Mucosa of descending colon (tissue), 3 donors: ENCODE results near the gene HOXC13. TPM values are rescaled to one million over a fixed set of nuclear protein-coding genes. Genes with fewer than 3 reads are reported as not detected.

Source experiments
- ATAC-seq: fragments of 200-7000 bp; cut with Tn5 transposase; one replicate; pipeline ENCODE4 v1.9.1; 2020; ENCODE audit warnings: mild to moderate bottlenecking, moderate library complexity
- DNase-seq, 3 donors: peaks; one replicate each; pipeline ENCODE4 v3.0.0-alpha.2; 2020
- H3K36me3 ChIP-seq: fragments of 200-600 bp; one replicate; pipeline ENCODE4 v1.8.0; 2021; ENCODE audit warnings: low read depth, mild to moderate bottlenecking
- H3K4me1 ChIP-seq: fragments of 200-600 bp; one replicate; pipeline ENCODE4 v1.8.0; 2021; ENCODE audit warnings: low read depth, mild to moderate bottlenecking
- H3K4me3 ChIP-seq: fragments of 200-600 bp; one replicate; pipeline ENCODE4 v1.8.0; 2021; ENCODE audit warnings: mild to moderate bottlenecking
- H3K9me3 ChIP-seq: fragments of 200-600 bp; one replicate; pipeline ENCODE4 v1.8.0; 2021; ENCODE audit warnings: mild to moderate bottlenecking
- intact Hi-C, 2 donors: fragments of 100-400 bp; cut with DNase I in 1 of 2; cut with micrococcal nuclease in 1 of 2; formaldehyde crosslinking; loops; one replicate each; pipeline versions ENCODE4 v1.11.0 to v1.11.1; 2022; cut with DNase I, micrococcal nuclease
- total RNA-seq, 3 donors: library from RNA; stranded (reverse); fragmentation: NEBNext Ultra II Directional in 2 of 3; extraction: Animal tissue kit (Norgen Biotek cat#: 25700) in 2 of 3; gene quantifications; one replicate each; pipeline versions ENCODE4 v1.2.1 to v1.2.4, GENCODE V29; 2021 to 2023
- TF ChIP-seq, protein P1 (sequence below): fragments of 200-600 bp; IDR thresholded peaks from one replicate; pipeline ENCODE4 v1.8.0; 2022; ENCODE audit warnings: antibody characterized with exemption, mild to moderate bottlenecking
- donor health status: DM: no; HTN: no; CAD: no; lungs with moderate emphysema.
- donor health status: DM: no; HTN: no; CAD: no.
- donor health status: DM: no; HTN: yes; CAD: no.

HOXC13 gene
- total RNA-seq, 3 donors from 2014 or later: not detected

DNA sequence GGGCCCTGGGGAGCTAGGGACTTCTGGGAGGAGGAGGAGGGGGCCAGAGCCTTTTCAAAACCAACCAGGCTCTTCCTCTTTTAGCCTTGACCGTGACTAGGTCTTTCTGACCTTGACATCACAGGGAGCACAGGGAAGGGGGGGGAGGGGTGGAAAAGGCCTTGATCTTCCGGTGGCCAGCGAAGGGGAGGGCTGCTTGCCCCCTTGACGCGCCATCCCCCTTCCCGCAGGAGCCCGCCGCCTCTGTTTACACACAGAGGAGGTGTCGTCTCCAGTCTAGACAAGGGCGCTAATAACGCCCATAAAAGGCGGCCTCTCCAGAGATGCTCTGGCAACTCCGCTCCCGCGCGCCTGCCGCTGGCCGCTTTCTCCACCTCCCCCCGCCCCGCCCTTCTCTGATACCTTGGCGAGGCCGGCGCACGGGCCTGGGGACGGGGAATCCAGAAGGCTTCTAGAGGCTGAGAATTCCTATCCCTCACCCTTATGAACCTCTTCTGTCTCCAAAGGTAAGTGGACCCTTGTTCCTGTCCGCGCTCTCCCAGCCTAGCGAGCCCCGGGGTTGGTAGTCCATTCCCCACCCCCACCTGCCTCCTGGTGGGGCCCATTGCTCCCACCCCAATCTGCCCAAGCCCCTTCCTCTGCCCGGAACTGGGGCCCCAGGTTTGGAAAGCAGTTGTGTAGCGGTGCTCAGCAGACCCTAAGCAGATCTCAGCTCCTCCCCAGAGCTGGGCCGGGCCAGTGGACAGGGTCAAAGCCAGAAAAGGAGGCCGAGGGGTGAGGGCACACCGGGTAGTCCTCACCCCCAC is 11.2 kb downstream of the HOXC13 start:
- no peaks in the 10 kb centered on the region for H3K9me3 ChIP-seq
- intact Hi-C loops: no loop called here
- no peaks in the 10 kb centered on the region for H3K36me3 ChIP-seq
- no peak for ATAC-seq
- DNase-seq: no peak
- no peak overlapping the region for H3K4me3 ChIP-seq
- H3K4me1 ChIP-seq: no peaks in the 10 kb centered on the region
- TF ChIP-seq, protein P1, sequence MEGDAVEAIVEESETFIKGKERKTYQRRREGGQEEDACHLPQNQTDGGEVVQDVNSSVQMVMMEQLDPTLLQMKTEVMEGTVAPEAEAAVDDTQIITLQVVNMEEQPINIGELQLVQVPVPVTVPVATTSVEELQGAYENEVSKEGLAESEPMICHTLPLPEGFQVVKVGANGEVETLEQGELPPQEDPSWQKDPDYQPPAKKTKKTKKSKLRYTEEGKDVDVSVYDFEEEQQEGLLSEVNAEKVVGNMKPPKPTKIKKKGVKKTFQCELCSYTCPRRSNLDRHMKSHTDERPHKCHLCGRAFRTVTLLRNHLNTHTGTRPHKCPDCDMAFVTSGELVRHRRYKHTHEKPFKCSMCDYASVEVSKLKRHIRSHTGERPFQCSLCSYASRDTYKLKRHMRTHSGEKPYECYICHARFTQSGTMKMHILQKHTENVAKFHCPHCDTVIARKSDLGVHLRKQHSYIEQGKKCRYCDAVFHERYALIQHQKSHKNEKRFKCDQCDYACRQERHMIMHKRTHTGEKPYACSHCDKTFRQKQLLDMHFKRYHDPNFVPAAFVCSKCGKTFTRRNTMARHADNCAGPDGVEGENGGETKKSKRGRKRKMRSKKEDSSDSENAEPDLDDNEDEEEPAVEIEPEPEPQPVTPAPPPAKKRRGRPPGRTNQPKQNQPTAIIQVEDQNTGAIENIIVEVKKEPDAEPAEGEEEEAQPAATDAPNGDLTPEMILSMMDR: no peak

DNA sequence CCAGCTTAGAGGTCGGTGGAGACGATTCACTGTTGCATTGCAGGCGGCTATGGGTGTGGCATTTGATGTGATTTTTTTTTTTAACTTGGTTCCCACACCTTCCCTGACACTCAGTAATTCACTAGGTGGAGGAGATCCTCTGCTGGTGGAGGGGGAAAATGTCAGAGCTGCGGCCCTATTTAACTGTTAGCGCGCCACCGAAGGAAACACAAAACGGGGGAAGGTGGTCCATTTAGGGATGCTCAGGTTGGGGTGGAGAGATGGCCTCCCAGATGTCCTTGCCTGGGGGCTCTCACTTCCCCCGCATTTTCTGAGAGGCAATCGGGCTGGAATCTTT is 11.8 kb downstream of the HOXC13 start:
- Histone ChIP-seq H3K9me3 (no peaks in the 10 kb centered on the region), H3K36me3 (no peaks in the 10 kb centered on the region), H3K4me1 (no peaks in the 10 kb centered on the region), H3K4me3 (no peak overlapping the region)
- TF ChIP-seq, protein P1: no peak
- intact Hi-C loops: no loop called here
- ATAC-seq (no peak), DNase-seq (no peak)

DNA sequence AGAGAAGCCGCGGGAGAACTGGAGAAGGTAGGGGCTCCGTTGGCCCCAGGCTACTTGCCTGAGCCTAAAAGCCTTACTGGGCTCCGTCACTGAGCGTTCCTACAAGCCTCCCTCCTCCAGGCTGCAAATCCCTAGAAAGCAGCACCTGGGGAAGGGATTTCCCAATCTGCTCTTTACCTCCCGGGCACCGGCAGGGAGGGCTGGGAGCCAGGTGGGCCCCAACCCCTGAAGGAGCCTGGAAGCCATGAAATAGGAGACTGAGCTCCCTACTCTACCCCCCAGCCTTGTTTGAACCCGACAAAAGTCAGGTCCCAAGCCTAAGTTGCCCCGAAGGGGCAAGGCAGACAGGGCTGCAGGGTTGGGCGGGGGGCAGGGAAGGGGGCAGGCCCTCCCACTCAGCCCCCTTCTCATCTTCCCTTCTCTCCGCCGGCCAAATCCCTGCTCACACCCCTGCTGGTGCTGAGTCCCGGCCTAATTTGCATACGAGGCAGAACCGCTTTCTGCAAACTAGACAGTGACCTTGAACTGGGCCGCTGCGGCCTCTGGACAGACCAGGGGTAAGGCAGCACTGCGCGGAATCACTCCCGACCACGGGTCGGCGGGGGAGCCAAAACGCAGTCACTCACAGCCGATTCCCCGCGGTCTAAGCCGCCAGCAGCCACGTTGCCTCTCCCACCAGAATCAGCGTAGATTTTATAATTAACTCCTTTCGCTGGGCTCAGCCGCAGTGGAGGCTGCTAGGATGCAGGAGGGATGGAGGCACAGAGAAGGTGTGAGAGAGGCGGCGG is 12.4 kb downstream of the HOXC13 start:
- H3K4me1 ChIP-seq: no peaks in the 10 kb centered on the region
- DNase-seq (no peak), ATAC-seq (no peak)
- no peaks in the 10 kb centered on the region for H3K36me3 ChIP-seq
- H3K9me3 ChIP-seq: no peaks in the 10 kb centered on the region
- intact Hi-C loops: no loop called here
- no peak overlapping the region for H3K4me3 ChIP-seq
- TF ChIP-seq, protein P1: no peak

DNA sequence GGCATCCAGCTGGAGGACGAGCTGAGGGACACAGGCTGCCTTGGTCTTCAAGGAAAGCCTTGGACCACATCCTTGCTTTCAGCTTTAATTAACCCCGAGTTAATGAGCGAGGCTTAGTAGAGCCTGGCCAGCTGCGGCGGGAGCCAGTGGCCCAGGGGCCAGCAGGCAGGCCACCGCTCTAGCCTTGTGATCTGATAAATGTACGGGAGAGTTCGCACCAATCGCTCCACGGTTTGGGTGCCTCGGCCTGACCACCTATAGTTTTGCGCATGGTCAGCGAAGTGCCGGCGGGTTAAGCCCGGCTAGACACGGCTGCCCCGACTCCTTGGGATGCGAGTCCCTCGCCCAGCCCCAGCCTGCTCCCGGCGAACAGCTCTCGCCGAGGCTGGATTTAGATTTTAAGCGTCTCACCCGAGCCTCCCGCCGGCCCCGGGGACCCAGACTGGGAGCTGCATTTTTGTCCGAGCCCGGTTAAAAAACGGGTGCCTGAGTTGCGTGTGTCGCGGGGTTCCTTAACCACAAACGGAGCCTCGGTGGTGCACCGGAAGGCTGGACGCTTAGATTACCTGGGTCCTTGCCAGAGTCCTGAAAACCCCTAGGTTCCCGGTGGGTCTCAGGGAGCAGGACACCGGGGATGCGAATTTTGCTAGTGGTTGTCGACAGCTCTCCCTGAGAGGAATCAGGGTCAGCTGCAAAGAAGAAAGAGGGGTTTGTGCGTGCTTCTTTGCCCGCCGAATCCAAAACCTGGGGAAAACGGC is 13.1 kb downstream of the HOXC13 start:
- Histone ChIP-seq H3K36me3 (no peaks in the 10 kb centered on the region), H3K4me3 (no peak overlapping the region), H3K9me3 (no peaks in the 10 kb centered on the region), H3K4me1 (no peaks in the 10 kb centered on the region)
- TF ChIP-seq, protein P1: no peak
- intact Hi-C loops: no loop called here
- ATAC-seq (no peak), DNase-seq (no peak)

DNA sequence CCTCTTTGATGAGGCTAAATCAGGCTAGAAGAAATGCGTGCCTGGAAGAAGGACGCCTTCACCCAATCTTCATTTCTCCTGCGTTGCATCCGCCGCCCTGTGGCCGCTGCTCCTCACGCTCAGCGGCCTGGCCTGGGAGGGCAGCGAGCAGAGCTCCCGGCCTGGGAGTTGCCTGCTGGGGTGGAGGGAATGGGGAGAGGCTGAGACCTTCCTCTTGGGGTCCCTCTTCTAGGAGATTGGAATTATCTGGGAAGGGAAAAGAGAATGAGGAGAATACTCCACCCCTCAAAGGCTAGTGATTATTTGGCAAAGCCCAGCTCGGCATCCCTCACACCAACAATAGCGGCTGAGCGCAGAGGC is 13.7 kb downstream of the HOXC13 start:
- Histone ChIP-seq H3K4me3 (no peak overlapping the region), H3K36me3 (no peaks in the 10 kb centered on the region), H3K4me1 (no peaks in the 10 kb centered on the region), H3K9me3 (no peaks in the 10 kb centered on the region)
- DNase-seq: no peak
- TF ChIP-seq, protein P1: no peak
- intact Hi-C loops: no loop called here
- no peak for ATAC-seq
